ENCODE results near the gene CLPX.
A peak's percentile ranks its signal among the peaks of the same experiment; 100 is the strongest.
"Not testable (repeated sequence)": the region's sequence is repeated elsewhere in the genome, so short reads cannot be mapped to it uniquely, and the experiment has no call there.

CLPX gene

DNA sequence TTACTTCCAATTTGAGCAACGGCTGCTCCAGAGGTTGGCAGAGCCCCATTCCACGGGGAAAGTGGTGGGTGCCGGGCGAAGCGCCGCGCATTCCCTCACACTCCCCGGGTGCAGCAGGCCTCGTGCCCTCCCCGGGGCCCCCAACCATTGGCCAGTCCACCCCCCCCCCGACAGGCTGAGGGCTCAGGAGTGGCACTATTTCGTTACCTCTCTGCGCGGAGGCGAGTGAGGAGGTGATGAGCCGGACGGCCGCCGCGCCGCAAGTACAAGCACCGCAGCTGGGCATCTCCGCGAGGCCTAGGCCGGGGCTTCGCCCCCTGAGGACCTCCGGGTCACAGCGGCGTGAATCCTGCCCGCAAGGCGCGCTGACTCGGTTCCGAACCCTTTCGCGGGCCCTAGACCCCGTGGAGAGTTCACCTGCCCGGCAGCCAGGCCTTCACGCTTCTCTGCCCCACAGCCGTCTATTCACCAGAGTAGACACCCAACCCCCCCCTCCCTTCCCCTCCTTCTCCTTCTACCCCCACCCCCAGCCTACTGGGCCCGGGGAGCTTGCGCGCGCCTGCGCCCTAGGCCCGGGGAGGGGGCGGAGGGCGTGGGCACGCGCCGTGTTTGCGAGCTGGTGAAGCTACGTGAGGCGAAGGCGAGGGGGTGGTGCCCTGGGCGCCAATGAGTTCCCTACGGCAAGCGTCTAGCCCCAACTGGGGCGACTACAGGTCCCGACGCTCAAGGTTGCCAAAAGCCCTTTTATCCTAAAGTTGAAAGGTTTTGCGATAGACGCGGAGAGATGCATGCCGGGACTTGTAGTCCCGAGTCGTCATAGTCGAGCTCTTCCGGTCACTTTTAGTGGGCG, at the start of gene CLPX:
Gene CLPX, minus strand, starts transcription at position 475 of the 850 bp plus-strand sequence. Its CDS starts 189 bp downstream, at position 286.
- DNase-seq (ENCODE audit: low read depth in 2 of 2) = peak; percentile 73 to 80

DNA sequence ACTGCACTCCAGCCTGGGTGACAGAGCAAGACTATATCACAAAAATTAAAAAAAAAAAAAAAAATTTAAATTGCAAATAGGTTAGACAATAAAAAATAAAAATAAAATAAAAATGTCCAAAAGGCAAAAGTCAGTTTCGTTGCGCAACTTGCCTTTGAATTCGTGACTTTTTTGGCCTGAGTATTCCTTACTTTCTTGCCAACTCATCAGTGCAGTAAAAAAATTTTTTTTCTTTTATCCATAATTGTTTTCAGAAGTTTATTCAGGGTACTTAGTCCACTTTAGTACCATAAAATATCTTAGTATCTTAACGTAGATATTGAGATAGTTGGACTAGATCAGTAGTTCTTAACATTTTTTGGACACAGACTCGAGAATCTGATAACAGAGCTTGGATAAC, 48.6 kb upstream of the CLPX start:
- DNase-seq (ENCODE audit: low read depth in 2 of 2) = no peak

DNA sequence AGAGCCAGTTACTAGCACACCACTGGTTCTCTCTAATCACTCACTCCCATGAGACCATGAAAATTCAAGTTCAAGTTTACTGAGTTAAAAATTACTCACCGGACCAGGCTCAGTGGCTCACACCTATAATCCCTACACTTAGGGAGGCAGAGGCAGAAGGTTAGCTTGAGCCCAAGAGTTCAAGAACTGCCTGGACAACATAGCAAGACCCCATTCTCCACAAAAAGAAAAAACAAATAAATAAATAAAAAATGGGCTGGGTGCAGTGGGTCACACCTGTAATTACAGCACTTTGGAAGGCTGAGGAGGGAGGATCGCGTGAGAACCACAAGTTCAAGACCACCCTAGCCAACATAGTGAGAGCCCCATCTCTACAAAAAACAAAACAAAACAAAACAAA, 47.4 kb upstream of the CLPX start:
- no peak for DNase-seq (ENCODE audit: low read depth in 2 of 2)

DNA sequence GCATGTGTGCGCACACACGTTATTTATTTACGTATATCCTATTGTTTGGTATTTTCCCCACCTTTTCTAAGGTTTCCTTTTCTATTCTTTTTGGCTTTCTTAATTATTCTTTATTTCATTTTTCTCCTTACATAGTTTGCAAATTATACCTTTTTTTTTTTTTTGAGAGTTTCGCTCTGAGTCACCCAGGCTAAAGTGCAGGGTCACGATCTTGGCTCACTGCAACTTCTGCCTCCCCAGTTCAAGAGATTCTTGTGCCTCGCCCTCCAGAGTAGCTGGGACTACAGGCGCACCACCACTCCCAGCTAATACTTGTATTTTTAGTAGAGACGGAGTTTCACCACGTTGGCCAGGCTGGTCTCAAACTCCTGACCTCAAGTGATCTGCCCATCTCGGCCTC, 46.2 kb upstream of the CLPX start:
- no peak for DNase-seq (ENCODE audit: low read depth in 2 of 2)

DNA sequence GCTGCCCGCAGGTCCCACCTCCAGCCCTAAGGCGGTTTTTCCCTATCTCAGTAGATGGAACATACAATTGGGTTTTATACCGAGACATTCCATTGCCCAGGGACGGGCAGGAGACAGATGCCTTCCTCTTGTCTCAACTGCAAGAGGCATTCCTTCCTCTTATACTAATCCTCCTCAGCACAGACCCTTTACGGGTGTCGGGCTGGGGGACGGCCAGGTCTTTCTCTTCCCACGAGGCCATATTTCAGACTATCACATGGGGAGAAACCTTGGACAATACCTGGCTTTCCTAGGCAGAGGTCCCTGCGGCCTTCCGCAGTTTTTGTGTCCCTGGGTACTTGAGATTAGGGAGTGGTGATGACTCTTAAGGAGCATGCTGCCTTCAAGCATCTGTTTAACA, 41.8 kb upstream of the CLPX start:
- not testable (repeated sequence) for DNase-seq (ENCODE audit: low read depth in 2 of 2)

DNA sequence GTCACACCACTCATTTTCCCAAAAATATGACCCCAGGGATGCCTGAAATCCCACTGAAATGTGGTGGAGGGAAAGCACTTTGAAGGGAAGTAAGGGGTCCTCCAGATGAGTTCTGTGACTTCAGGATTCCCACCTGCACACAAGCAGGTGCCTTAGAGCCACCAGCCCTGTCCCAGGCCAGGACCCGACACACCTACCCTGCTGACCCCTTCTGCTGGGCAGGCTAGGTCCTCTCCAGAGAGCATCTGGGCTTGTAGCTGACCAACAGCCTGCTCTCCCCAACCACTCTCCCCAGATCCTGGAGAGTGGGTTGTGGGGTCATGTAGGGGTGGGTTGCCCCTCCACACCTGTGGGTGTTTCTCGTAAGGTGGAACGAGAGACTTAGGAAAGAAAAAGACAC, 41.1 kb upstream of the CLPX start:
- DNase-seq (ENCODE audit: low read depth in 2 of 2) = no peak

DNA sequence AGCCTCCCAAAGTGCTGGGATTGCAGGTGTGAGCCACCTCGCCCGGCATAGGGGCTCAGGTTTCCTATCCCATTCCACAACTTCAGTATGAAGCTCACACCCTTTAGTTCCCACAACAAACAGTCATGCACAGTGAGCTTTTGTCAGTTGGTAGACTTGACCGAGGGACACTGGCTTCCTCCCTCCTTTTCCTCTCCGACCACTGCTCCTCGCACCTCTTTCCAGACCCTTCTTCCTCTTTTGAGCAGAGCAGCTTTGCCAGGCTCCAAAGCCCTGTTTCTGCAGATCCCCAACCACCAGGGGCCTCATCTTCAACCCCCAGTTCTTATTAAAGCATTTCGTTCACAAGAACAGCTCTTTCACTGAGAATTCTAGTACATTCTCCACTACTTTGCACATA, 38.9 kb upstream of the CLPX start:
- DNase-seq (ENCODE audit: low read depth in 2 of 2) = no peak

DNA sequence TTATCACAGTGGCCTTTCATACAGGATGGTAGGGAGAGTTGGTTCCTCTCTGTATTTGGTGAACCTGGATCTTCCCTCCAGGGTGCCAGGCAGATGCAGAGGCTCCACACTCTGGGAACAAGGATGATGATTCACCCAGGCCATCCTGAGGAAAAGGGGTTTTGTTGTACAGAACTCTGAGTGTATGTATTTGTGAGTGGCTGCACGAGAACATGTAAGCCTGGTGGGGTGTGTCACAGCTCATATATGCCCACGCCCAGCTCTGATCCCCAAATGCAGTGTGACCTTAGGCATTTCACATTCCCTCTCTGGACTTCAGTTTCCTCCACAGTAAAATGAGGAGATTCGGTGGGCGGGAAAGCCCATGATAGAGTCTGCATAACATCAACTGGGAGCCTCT, 37.7 kb upstream of the CLPX start:
- no peak for DNase-seq (ENCODE audit: low read depth in 2 of 2)

DNA sequence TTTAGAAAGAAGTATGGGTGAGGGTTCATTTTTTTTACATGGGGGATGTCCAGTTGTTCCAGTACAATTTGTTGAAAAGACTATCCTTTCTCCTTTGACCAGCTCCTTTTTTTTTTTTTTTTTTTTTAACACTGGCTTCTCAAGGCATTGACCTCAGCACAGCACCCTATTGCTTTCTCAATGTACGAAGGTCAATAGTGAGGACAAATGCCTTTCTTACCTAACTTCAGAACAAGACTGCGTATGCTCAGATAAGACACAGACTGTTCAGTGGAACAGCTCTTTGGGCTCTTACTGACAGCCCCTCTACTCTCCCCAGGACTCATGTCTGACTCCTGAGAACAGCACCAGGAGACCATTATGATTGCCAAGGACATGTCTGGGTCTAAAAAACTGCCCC, 36.6 kb upstream of the CLPX start:
- no peak for DNase-seq (ENCODE audit: low read depth in 2 of 2)

DNA sequence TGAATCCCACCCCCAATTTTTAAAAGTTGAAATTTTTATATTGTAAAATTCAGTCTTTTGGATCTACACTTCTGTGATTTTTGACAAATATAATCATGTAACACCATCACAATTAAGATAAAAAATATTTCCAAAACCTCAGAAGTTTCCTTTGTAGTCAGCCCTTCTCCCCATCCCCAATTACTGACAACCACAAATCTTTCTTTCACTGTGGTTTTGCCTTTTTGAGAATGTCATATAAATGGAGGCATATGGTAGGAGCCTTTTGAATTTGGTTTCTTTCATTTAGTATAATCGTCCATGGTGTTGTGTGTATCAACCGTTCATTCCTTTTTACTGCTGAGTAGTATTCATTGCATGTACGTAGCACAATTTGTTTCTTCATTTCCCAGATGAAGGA, 34.0 kb upstream of the CLPX start:
- DNase-seq (ENCODE audit: low read depth in 2 of 2) = no peak

DNA sequence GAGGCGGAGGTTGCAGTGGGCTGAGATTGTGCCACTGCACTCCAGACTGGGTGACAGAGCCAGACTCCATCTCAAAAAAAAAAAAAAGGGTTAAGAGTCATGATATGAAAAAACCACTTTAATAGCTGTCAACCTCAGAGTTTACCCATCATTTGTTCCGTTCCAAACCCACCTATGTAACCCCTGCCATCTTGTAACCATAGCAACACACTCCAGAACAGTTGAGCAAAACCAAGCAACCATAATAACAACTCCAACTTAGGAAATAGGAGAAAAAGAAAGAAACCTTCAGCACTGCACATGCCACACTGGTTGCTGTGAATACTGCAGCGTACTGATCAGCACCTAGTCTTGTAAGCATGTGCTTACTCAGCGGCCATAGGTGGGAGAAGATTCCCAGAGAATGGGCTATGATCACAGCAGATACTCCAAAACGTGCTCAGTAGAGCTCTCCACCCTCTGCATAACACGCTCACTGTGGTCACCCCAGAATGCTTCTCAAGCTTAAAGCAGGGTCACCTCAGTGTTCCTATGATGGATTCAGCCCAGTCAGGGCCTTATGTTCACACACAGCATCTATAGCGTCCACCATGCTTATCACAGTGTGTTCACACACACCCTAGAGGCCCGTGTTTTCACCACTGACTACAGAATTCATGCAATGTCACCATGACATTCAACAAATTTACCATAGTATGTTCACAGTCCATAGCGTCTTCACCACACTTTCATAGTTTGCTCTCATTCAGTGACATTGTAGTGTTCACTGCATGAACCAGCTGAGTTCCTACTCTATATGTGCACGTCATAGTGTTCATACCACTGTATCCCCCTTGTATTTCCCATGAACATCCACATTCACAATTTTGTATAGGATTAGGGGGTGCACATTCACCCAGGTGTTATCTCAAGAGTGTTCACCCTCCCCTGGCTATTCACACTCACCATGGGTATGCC, 32.7 kb upstream of the CLPX start:
- no peak for DNase-seq (ENCODE audit: low read depth in 2 of 2)

DNA sequence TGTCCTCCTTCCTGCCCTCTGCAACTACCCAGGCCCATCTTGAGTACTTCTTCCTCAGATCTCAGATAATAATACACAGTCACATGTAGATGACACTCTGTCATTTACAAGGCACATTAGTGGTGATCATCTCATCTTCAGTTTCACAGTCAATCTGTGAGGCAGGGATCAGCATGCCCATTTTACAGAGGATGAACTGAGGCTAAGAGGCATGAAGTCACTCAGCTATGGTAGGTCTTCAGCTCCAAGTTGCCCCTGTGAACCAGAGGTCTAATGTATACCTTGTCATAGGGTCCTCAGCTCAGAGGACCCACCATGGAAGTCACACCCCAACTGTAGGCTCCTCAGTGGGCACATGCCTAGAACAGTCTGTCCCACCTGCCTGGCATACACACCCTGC, 30.4 kb upstream of the CLPX start:
- DNase-seq (ENCODE audit: low read depth in 2 of 2) = no peak

DNA sequence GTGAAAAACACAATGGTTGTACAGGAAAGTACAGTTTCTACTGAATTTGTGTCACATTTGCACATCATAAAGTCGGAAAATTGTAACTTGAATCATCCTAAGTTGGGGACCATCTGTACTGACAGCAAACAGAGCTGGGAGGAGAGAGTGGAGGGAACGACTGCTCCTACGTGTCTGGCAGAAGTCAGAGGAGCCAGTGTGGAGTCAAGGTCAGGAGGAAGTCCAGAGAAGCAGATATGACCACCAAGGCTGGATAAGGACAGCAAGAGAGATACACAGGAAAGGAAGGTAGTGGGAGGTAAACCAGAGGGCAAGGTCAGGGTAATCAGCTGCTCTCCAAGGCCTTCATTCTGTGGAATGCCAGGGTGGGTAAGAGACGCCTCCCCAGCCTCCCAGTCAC, 28.9 kb upstream of the CLPX start:
- no peak for DNase-seq (ENCODE audit: low read depth in 2 of 2)

DNA sequence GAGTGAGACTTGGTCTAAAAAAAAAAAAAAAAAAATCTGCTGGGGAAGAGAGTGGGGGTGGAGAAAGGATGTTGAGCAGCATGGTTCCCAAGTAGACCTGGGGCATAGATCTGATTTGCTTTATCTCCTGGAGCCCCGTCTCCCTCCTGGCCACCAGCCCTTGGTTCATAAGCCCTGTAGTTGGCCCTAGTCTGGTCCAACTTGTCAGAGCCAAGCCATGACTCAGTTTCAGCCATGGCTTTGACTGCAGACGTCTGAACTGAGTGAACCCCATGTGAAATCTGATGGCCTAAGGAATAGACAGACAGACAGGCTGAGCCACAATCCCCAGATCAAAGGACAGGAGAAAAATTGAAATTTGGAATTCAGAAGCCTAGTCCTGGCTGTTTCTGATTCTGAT, 28.1 kb upstream of the CLPX start:
- no peak for DNase-seq (ENCODE audit: low read depth in 2 of 2)

DNA sequence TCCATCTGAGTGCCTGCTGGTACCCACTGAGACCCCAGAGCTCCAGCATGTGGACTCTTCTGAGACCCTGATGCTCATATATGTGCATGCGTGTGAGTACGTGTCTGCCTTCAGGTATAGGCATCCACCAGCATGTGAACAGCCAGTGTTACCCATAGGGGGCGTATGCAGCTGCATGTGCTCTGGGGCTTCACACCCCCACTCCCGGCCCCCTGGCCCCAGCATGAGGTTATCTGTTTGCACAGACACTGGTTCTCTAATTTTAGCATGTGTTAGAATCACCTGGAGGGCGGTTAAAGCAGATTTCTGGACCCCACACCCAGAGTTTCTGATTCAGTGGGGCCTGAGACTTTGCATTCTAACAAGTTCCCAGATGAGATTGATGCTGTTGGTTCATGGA, 27.0 kb upstream of the CLPX start:
- DNase-seq (ENCODE audit: low read depth in 2 of 2) = peak in 1 of 2 donors; percentile 4

DNA sequence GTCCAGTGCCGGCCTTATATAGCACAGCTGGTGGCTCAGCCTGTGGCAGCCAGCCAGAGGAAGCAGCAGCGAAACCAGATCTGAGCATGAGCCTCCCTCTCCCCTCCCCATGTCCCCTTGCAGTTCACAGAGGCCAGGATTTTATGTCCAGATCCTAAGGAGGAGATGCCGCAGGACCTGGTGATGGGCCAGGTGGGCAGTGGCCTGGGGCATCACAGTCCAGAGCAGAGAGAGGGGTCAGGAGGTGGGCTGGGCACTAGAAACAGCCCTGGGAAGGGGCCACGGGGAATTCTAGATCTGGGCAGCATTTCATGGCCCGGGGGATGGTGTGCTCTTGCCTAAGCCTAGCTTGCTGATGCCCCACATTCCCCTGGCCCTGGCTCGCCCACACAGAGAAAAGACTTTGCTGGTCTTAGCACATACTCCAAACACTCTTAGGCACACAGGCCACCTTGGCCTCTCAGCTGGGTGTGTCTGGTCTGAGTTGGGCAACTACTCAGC, 26.4 kb upstream of the CLPX start:
- DNase-seq (ENCODE audit: low read depth in 2 of 2) = no peak

DNA sequence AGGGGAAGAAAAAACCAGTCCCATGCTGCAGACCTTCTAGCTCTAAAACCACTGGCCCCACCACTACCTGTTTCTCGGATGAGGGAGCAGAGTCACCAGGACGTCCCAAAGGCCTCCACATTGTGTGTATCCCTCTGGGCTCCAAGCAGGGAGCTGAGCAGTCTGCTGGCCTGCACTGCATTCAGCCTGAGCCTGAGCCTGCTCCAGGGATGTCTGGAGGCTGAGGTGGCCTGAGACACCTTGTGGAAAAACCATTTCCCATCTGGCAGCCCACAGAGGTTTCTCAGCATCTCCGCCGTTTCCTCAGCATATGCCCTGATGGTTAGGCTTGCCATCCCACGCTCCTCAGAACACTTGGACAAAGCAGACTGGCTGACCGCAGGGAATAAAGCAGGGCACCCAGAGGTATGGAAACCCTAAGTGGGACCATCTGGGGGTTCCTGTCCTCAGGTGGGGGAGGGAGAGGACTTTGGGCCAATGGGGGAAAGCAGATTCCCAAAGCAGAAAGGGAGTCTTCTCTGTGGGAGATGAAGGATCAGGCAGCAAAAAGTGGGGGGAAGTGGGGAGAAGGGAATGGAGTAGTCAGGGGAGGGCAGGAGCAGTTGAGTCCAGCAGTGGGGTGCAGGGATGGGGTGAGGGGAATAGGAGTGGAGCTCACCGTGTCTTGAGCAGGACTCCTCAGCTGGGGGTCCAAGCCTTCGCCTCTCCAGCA, 25.8 kb upstream of the CLPX start, which contains the start of gene CILP:
Gene CILP, minus strand, starts transcription at position 704 of the 712 bp plus-strand sequence. CDS start 1,718 bp downstream, outside the sequence.
- no peak for DNase-seq (ENCODE audit: low read depth in 2 of 2)

DNA sequence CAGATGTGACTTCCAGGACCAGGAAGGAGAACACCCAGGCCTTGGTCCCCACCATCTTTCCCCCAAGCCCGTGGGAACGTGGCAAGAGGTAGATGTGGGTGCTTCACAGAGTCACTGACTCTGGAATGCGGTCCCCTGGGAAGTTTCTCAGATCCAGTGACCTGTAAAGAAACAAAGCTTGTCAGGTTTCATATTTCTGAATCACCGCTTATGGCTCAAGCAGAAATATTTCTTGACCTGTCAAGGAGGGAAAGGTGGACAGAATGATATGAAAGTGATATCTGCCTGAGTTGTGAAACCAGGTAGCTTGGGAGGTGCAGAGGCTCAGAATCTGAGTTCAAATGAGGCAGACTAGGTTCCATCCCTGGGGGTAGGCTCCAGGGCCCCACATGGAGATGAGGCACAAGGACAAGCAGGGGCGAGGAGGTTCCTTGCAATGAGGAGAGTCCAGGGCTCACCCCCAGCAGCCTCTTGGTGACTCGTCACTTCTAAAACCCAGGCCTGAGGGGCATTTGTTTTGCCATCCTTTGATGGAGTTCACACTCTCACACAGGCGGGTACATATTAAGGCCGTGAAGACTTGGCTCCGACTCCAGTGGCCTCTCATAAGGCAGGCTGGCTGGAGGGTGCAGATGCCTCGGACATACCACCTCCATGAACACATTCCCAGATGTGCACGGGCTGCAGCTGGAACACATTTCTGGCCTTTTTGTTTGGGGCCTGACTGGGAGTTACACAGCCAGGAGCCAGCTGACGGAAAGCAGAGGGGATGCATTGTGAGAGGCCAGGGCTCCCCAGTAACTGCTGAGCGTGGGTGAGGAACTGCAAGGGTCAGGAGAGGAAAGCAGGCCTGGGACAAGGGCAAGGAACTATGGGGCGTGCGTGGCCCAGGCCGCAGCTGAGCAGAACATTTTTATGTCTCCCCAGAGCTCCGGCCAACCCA, 24.8 kb upstream of the CLPX start:
- DNase-seq (ENCODE audit: low read depth in 2 of 2) = no peak

DNA sequence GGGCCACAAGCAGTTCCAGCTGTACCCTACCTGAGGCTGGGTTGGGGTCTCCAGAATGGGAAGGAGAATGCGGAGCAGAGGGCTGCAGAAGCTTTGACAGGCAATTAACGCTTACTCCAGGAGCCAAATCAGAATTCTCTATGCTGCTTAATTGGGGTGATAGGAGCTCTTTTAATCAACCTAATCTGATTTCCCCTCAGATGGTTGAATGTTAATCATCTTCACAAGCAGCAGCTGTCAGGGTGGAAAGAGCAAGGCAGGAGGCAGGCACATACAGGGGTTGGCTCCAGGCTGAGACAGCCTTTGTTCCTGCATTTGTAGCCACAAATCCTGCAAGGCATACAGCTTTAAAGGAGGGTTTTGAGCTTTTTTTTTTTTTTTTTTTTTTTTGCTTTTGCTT, 23.5 kb upstream of the CLPX start:
- no peak for DNase-seq (ENCODE audit: low read depth in 2 of 2)

DNA sequence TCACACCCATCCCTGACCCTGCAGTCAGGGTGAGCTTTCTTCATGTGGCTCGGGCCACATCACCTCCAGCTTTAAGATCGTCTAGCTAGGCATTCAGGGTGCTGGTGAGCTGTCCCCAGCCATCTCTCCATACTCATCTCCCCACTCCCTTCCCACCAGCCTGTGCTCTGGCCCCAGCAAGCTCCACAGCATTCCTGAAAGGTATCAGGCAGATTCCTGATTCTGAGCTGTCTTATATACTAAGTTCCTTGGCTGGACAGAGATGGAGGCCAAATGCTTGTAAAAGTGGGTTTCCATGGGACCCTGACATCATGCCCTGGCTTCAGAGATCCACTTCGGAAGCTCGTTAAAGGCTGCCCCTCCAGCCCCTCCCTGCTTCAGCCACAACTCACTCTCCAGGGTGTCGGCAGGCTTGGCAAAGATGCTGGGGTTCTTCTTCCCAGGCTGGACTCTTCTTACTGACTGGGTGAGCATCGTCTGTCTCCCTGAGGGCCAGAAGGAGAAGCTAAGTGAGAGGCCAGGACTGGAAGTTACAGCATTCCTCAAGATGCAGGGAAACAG, 22.2 kb upstream of the CLPX start:
- no peak for DNase-seq (ENCODE audit: low read depth in 2 of 2)

Data from stimulated activated CD8-positive, alpha-beta memory T cell treated with anti-CD3 and anti-CD28 coated beads, Interleukin-2, amount 100 ng/mL, for 1 hour (primary cell).